ENCODE results near the gene NUMB.

NUMB gene

GRCh38 chr14:73241481-73242165 is 216.7 kb downstream of the NUMB start:
- FAIRE-seq = no peak

- no peak for FAIRE-seq
Measured at GRCh38 chr14:73240816-73241480, 217.4 kb downstream of the NUMB start.

GRCh38 chr14:73239393-73240241 is 218.7 kb downstream of the NUMB start:
- no peak for FAIRE-seq

GRCh38 chr14:73238941-73239340 is 219.4 kb downstream of the NUMB start:
- no peak for FAIRE-seq

- no peak for FAIRE-seq
Measured at GRCh38 chr14:73238424-73238852, 219.9 kb downstream of the NUMB start.

- no peak for FAIRE-seq
Measured at GRCh38 chr14:73237786-73238423, 220.4 kb downstream of the NUMB start.

GRCh38 chr14:73237219-73237785 is 221.0 kb downstream of the NUMB start, which contains the start of gene PAPLN:
TSS of gene PAPLN (plus strand) at chr14:73237506. CDS start at chr14:73239779, 2,273 bp downstream.
- no peak for FAIRE-seq

GRCh38 chr14:73236752-73237218 is 221.6 kb downstream of the NUMB start:
- FAIRE-seq = no peak

- no peak for FAIRE-seq
Measured at GRCh38 chr14:73236157-73236556, 222.2 kb downstream of the NUMB start.

GRCh38 chr14:73235531-73236155 is 222.7 kb downstream of the NUMB start:
- FAIRE-seq = no peak

GRCh38 chr14:73234586-73235394 is 223.6 kb downstream of the NUMB start:
- no peak for FAIRE-seq

- FAIRE-seq = no peak
Measured at GRCh38 chr14:73234029-73234428, 224.3 kb downstream of the NUMB start.

GRCh38 chr14:73233564-73233963 is 224.8 kb downstream of the NUMB start:
- FAIRE-seq = no peak

- FAIRE-seq = no peak
Measured at GRCh38 chr14:73232984-73233383, 225.4 kb downstream of the NUMB start.

- FAIRE-seq = no peak
Measured at GRCh38 chr14:73231981-73232851, 226.1 kb downstream of the NUMB start.

- FAIRE-seq = no peak
Measured at GRCh38 chr14:73230051-73230450, 228.3 kb downstream of the NUMB start.

- no peak for FAIRE-seq
Measured at GRCh38 chr14:73227812-73228781, 230.2 kb downstream of the NUMB start.

GRCh38 chr14:73225496-73225895 is 232.8 kb downstream of the NUMB start:
- FAIRE-seq = no peak
